HG02870 (cell line): ENCODE measurements around the gene GART.
"Not testable (repeated sequence)": the region's sequence is repeated elsewhere in the genome, so short reads cannot be mapped to it uniquely, and the experiment has no call there.

ENCODE experiments used
- ATAC-seq: cut with Tn5 transposase; IDR thresholded peaks from one replicate; pipeline ENCODE4 v1.9.1; 2021; ENCODE audit warnings: mild to moderate bottlenecking, moderate library complexity; ENCODE audit not compliant: unreplicated experiment

Gene GART

DNA sequence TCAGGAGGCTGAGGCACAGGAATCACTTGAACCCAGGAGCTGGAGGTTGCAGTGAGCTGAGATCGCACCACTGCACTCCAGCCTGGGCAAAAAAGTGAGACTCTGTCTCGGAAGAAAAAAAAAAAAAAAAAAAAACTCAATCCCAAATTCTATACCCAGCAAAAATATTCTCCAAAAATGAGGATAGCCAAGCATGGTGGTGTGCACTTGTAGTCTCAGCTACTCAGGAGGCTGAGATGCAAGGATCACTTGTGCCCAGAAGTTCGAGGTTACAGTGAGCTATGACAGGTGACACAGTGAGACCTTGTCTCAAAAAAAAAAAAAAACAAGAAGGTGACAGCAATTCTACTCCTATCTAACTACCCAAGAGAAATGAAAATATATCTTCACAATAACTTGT, 68.6 kb downstream of the GART start:
- no peak for ATAC-seq

GRCh38 chr21:33470701-33471100, 71.2 kb downstream of the GART start:
- ATAC-seq: no peak

- ATAC-seq: not testable (repeated sequence)
Measured at GRCh38 chr21:33469183-33469582, 72.7 kb downstream of the GART start.

- no peak for ATAC-seq
Measured at GRCh38 chr21:33461538-33462250, 80.2 kb downstream of the GART start.

DNA sequence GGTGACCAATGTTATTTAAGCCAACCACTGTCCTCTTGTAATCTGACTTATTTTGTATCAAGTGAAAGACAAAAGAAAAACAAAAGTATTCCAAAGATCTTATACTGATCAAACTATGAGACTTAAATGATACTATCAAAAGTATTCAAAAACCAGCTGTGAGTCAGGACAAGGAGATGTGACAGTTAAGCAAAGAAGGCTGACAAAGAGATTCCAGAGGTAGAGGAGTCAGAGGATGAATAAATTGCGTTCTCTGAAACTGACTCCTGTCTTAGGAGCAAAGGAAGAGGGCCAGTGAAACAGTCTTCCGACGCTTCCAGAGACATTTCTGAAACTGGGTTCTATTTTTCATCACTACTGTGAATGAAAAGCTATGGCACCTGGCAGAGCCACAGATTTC, 83.1 kb downstream of the GART start:
- ATAC-seq: no peak

- ATAC-seq: no peak
Measured at GRCh38 chr21:33455686-33456446, 86.1 kb downstream of the GART start.
